H9 (cell line): ENCODE data around the gene CAMK2B. TPM values are rescaled to one million over a fixed set of nuclear protein-coding genes. Genes with fewer than 3 reads are reported as not detected.

Experiments used
- DNase-seq: peaks from one replicate; pipeline ENCODE4 v3.0.0-alpha.2; 2017
- H2AFZ ChIP-seq: one replicate; pipeline ENCODE4 v1.6.1; 2013; ENCODE audit warnings: mild to moderate bottlenecking, low read length, control low read depth, moderate library complexity
- H2AK5ac ChIP-seq: 2 replicates; pipeline ENCODE4 v1.6.1; 2013; ENCODE audit warnings: low read length, control low read depth, mixed read lengths; ENCODE audit not compliant: insufficient read length
- H2BK120ac ChIP-seq: one replicate; pipeline ENCODE4 v1.6.1; 2013; ENCODE audit warnings: low read depth, mild to moderate bottlenecking, low read length, control low read depth, inconsistent platforms; ENCODE audit not compliant: poor library complexity, severe bottlenecking
- H2BK12ac ChIP-seq: 2 replicates; pipeline ENCODE4 v1.6.1; 2013; ENCODE audit warnings: low read length, control low read depth, mixed read lengths, low read depth; ENCODE audit not compliant: insufficient read length
- H2BK15ac ChIP-seq: 2 replicates; pipeline ENCODE4 v1.6.1; 2013; ENCODE audit warnings: low read depth, low read length, control low read depth
- H2BK20ac ChIP-seq: one replicate; pipeline ENCODE4 v1.6.1; 2013; ENCODE audit warnings: low read depth, mild to moderate bottlenecking, low read length, control low read depth, inconsistent platforms; ENCODE audit not compliant: poor library complexity, severe bottlenecking
- H2BK5ac ChIP-seq: 2 replicates; pipeline ENCODE4 v1.6.1; 2013; ENCODE audit warnings: low read length, control low read depth, mixed read lengths; ENCODE audit not compliant: insufficient read length
- H3K14ac ChIP-seq: 2 replicates; pipeline ENCODE4 v1.6.1; 2013; ENCODE audit warnings: low read length, control low read depth; ENCODE audit not compliant: insufficient read depth
- H3K18ac ChIP-seq: 2 replicates; pipeline ENCODE4 v1.6.1; 2013; ENCODE audit warnings: low read depth, mild to moderate bottlenecking, mixed read lengths, low read length, control low read depth; ENCODE audit not compliant: insufficient read length
- H3K23ac ChIP-seq: 2 replicates; pipeline ENCODE4 v1.6.1; 2013; ENCODE audit warnings: low read length, control low read depth, mixed read lengths, low read depth; ENCODE audit not compliant: insufficient read length
- H3K23me2 ChIP-seq: 2 replicates; pipeline ENCODE4 v1.6.1; 2013; ENCODE audit warnings: low read depth, mild to moderate bottlenecking, mixed read lengths, low read length, control low read depth; ENCODE audit not compliant: insufficient read length, poor library complexity, severe bottlenecking
- H3K27ac ChIP-seq: 2 replicates; pipeline ENCODE4 v1.5.1; 2013; ENCODE audit warnings: low read length, control low read depth, mixed read lengths, low read depth; ENCODE audit not compliant: insufficient read length
- H3K27me3 ChIP-seq: 2 replicates; pipeline ENCODE4 v1.6.1; 2013; ENCODE audit warnings: low read length, control low read depth, inconsistent platforms; ENCODE audit not compliant: insufficient read depth
- H3K4ac ChIP-seq: 2 replicates; pipeline ENCODE4 v1.6.1; 2013; ENCODE audit warnings: low read depth, mild to moderate bottlenecking, control low read depth, inconsistent platforms, low read length, moderate library complexity
- H3K4me1 ChIP-seq: 2 replicates; pipeline ENCODE4 v1.6.1; 2013; ENCODE audit warnings: low read length, control low read depth, inconsistent platforms; ENCODE audit not compliant: insufficient read depth
- H3K4me2 ChIP-seq: 2 replicates; pipeline ENCODE4 v1.6.1; 2013; ENCODE audit warnings: low read length, control low read depth, mixed read lengths; ENCODE audit not compliant: insufficient read length, insufficient read depth
- H3K56ac ChIP-seq: 2 replicates; pipeline ENCODE4 v1.6.1; 2013; ENCODE audit warnings: low read depth, mild to moderate bottlenecking, mixed read lengths, low read length, control low read depth; ENCODE audit not compliant: insufficient read length
- H3K79me1 ChIP-seq: 2 replicates; pipeline ENCODE4 v1.6.1; 2013; ENCODE audit warnings: low read depth, mild to moderate bottlenecking, moderate library complexity, low read length, control low read depth, inconsistent platforms; ENCODE audit not compliant: insufficient read depth, poor library complexity, severe bottlenecking
- H3K79me2 ChIP-seq: 2 replicates; pipeline ENCODE4 v1.6.1; 2013; ENCODE audit warnings: low read length, control low read depth, inconsistent platforms; ENCODE audit not compliant: insufficient read depth
- H3K9ac ChIP-seq: 2 replicates; pipeline ENCODE4 v1.6.1; 2013; ENCODE audit warnings: low read length, control low read depth, mixed read lengths; ENCODE audit not compliant: insufficient read length; ENCODE audit errors: extremely low read depth
- H3K9me3 ChIP-seq: one replicate; pipeline ENCODE4 v1.6.1; 2013; ENCODE audit warnings: low read depth, low read length, inconsistent platforms; ENCODE audit not compliant: control insufficient read depth
- H3T11ph ChIP-seq: one replicate; pipeline ENCODE4 v1.6.1; 2013; ENCODE audit warnings: mild to moderate bottlenecking, low read length, control low read depth, inconsistent platforms
- H4K20me1 ChIP-seq: one replicate; pipeline ENCODE4 v1.6.1; 2013; ENCODE audit not compliant: control insufficient read depth, insufficient read length, insufficient read depth
- H4K5ac ChIP-seq: 2 replicates; pipeline ENCODE4 v1.6.1; 2013; ENCODE audit warnings: low read depth, mild to moderate bottlenecking, mixed read lengths, low read length, control low read depth; ENCODE audit not compliant: insufficient read length
- H4K8ac ChIP-seq: replicated peaks from 2 replicates; pipeline ENCODE4 v1.6.1; 2013; ENCODE audit warnings: low read length, control low read depth, mixed read lengths, low read depth; ENCODE audit not compliant: insufficient read length
- H4K91ac ChIP-seq: 2 replicates; pipeline ENCODE4 v1.6.1; 2013; ENCODE audit warnings: low read depth, mild to moderate bottlenecking, moderate library complexity, mixed read lengths, low read length, control low read depth; ENCODE audit not compliant: insufficient read length
- H3K27ac Mint-ChIP-seq, 3 experiments: 2 replicates in 2 of 3; 3 replicates in 1 of 3; pipeline ENCODE4 v1.8.0; 2020 to 2021; ENCODE audit warnings: mixed read lengths in 3 of 3, mild to moderate bottlenecking in 1 of 3, moderate library complexity in 1 of 3
- H3K27me3 Mint-ChIP-seq: 2 replicates; pipeline ENCODE4 v1.8.0; 2021; ENCODE audit warnings: low read depth, mild to moderate bottlenecking, moderate library complexity, mixed read lengths
- H3K36me3 Mint-ChIP-seq, 3 experiments: 2 replicates in 2 of 3; 3 replicates in 1 of 3; pipeline ENCODE4 v1.8.0; 2020 to 2021; ENCODE audit warnings: low read depth in 3 of 3, mixed read lengths in 3 of 3; ENCODE audit not compliant: insufficient read depth in 1 of 3
- H3K4me1 Mint-ChIP-seq, 2 experiments: 2 replicates each; pipeline ENCODE4 v1.8.0; 2020; ENCODE audit warnings: mixed read lengths in 2 of 2
- H3K4me3 Mint-ChIP-seq, 2 experiments: 2 replicates in 1 of 2; 3 replicates in 1 of 2; pipeline ENCODE4 v1.8.0; 2020 to 2021; ENCODE audit warnings: mild to moderate bottlenecking in 2 of 2, mixed read lengths in 2 of 2, moderate library complexity in 1 of 2
- H3K9me3 Mint-ChIP-seq, 2 experiments: 2 replicates in 1 of 2; 3 replicates in 1 of 2; pipeline ENCODE4 v1.8.0; 2020; ENCODE audit warnings: mild to moderate bottlenecking in 2 of 2, mixed read lengths in 2 of 2, moderate library complexity in 1 of 2
- WGBS: extraction: QIAGEN DNeasy Blood & Tissue Kit; methylation state at CpG from one replicate; pipeline ENCODE4 v1.1.7; 2013; ENCODE audit warnings: missing lambda C conversion rate, low lambda C conversion rate, mixed read lengths; ENCODE audit not compliant: insufficient read length; ENCODE audit errors: extremely low coverage; 5-methylcytosine and 5-hydroxymethylcytosine counted together
- total RNA-seq: library from RNA; stranded (reverse); gene quantifications from 2 replicates; pipeline ENCODE4 v1.2.1, GENCODE V29; 2021
- TF ChIP-seq, protein P1 (sequence below): fragments of 200-600 bp; sonication (generic); conservative IDR thresholded peaks from 3 replicates; pipeline ENCODE4 v1.8.0; 2021; ENCODE audit warnings: antibody characterized with exemption, mild to moderate bottlenecking

Gene CAMK2B
- total RNA-seq, 1 experiment from 2014 or later = 0.17 TPM

- H2AFZ ChIP-seq = no peak overlapping the region
Measured at GRCh38 chr7:44195889-44196288, 129.5 kb downstream of the CAMK2B start.

More at GRCh38 chr7:44195889-44196288, 129.5 kb downstream of the CAMK2B start:
- Mint-ChIP-seq H3K4me3 (no peak overlapping the region), H3K27me3 (peaks cover 29% of the 10 kb centered on the region), H3K4me1 (peaks cover 0 to 2% of the 10 kb centered on the region in 2 experiments; a peak in 2 of 4 replicates), H3K36me3 (no peaks in the 10 kb centered on the region), H3K27ac (no peak overlapping the region), H3K9me3 (peaks cover 0 to 2% of the 10 kb centered on the region in 2 experiments; a peak in 1 of 5 replicates)
- Histone ChIP-seq H3K4me2 (no peak overlapping the region), H3K56ac (no peak overlapping the region), H3K14ac (no peak overlapping the region), H4K91ac (no peak overlapping the region), H2AK5ac (no peak overlapping the region), H3K27me3 (no peaks in the 10 kb centered on the region), H3K79me1 (no peaks in the 10 kb centered on the region), H4K8ac (no peak overlapping the region), H3K9ac (no peak overlapping the region), H3K18ac (no peak overlapping the region), H2BK120ac (no peak overlapping the region), H3K79me2 (no peaks in the 10 kb centered on the region), H3K23ac (no peak overlapping the region), H4K5ac (no peak overlapping the region), H3K9me3 (no peaks in the 10 kb centered on the region), H2BK12ac (no peak overlapping the region), H3K27ac (no peak overlapping the region), H2BK15ac (no peak overlapping the region), H2BK20ac (no peak overlapping the region), H3K23me2 (no peaks in the 10 kb centered on the region), H3T11ph (no peak overlapping the region), H4K20me1 (no peaks in the 10 kb centered on the region), H3K4ac (no peak overlapping the region), H2BK5ac (no peak overlapping the region), H3K4me1 (no peaks in the 10 kb centered on the region)
- TF ChIP-seq, protein P1, sequence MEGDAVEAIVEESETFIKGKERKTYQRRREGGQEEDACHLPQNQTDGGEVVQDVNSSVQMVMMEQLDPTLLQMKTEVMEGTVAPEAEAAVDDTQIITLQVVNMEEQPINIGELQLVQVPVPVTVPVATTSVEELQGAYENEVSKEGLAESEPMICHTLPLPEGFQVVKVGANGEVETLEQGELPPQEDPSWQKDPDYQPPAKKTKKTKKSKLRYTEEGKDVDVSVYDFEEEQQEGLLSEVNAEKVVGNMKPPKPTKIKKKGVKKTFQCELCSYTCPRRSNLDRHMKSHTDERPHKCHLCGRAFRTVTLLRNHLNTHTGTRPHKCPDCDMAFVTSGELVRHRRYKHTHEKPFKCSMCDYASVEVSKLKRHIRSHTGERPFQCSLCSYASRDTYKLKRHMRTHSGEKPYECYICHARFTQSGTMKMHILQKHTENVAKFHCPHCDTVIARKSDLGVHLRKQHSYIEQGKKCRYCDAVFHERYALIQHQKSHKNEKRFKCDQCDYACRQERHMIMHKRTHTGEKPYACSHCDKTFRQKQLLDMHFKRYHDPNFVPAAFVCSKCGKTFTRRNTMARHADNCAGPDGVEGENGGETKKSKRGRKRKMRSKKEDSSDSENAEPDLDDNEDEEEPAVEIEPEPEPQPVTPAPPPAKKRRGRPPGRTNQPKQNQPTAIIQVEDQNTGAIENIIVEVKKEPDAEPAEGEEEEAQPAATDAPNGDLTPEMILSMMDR = no peak
- WGBS = no CpG with 5 or more reads among the region's 1 CpG
- DNase-seq = no peak
